Common myeloid progenitor, CD34-positive (primary cell): ENCODE results near the gene C10orf90.

ENCODE experiments used
- CTCF ChIA-PET: fragments of 350-600 bp; sonication (Branson Sonifier 250); formaldehyde crosslinking; loops from one replicate; lab custom pipeline; 2021; ENCODE audit warnings: antibody characterized with exemption; lab: Charles Lee
- POLR2A ChIA-PET: fragments of 350-600 bp; sonication (Branson Sonifier 250); formaldehyde crosslinking; loops from one replicate; lab custom pipeline; 2021; ENCODE audit warnings: antibody characterized with exemption; lab: Charles Lee
- DNase-seq, 3 donors: peaks; one replicate each; pipeline versions ENCODE4 v3.0.0 to v3.0.0-alpha.2; 2013
- H3K27ac ChIP-seq, 2 experiments: 1 replicate in 1 of 2; 2 replicates in 1 of 2; pipeline ENCODE4 v1.7.0; 2013; ENCODE audit warnings: inconsistent platforms in 2 of 2, low read length in 2 of 2, mild to moderate bottlenecking in 2 of 2, low read depth in 1 of 2, moderate library complexity in 1 of 2; ENCODE audit not compliant: severe bottlenecking in 2 of 2, insufficient read depth in 1 of 2, poor library complexity in 1 of 2
- H3K27me3 ChIP-seq, 5 experiments: replicated peaks in 2 of 5; 1 replicate in 3 of 5; 2 replicates in 2 of 5; pipeline versions ENCODE4 v1.6.1 to v1.7.0; 2013; ENCODE audit warnings: low read length in 4 of 5, mild to moderate bottlenecking in 2 of 5, moderate library complexity in 2 of 5, inconsistent platforms in 1 of 5; ENCODE audit not compliant: insufficient read depth in 5 of 5, control insufficient read depth in 4 of 5
- H3K36me3 ChIP-seq, 4 experiments: 1 replicate in 2 of 4; 2 replicates in 2 of 4; pipeline versions ENCODE4 v1.6.1 to v1.7.0; 2013; ENCODE audit warnings: low read length in 3 of 4, control low read depth in 1 of 4, mild to moderate bottlenecking in 1 of 4; ENCODE audit not compliant: control insufficient read depth in 4 of 4, insufficient read depth in 4 of 4
- H3K4me1 ChIP-seq, 4 experiments: 1 replicate in 3 of 4; 2 replicates in 1 of 4; pipeline versions ENCODE4 v1.6.1 to v1.7.1; 2013; ENCODE audit warnings: low read length in 3 of 4, mild to moderate bottlenecking in 3 of 4, control low read depth in 1 of 4, inconsistent platforms in 1 of 4, moderate library complexity in 1 of 4; ENCODE audit not compliant: control insufficient read depth in 4 of 4, insufficient read depth in 4 of 4; ENCODE audit errors: control extremely low read depth in 1 of 4
- H3K4me3 ChIP-seq, 7 experiments: 1 replicate in 4 of 7; 2 replicates in 3 of 7; pipeline versions ENCODE4 v1.5.1 to v1.7.0; 2013; ENCODE audit warnings: mild to moderate bottlenecking in 7 of 7, low read length in 6 of 7, moderate library complexity in 6 of 7, inconsistent platforms in 2 of 7, low read depth in 2 of 7, control low read depth in 1 of 7; ENCODE audit not compliant: insufficient read depth in 4 of 7, control insufficient read depth in 1 of 7; ENCODE audit errors: extremely low read depth in 1 of 7
- H3K9me3 ChIP-seq, 5 experiments: 1 replicate in 4 of 5; 2 replicates in 1 of 5; pipeline versions ENCODE4 v1.6.1 to v1.7.1; 2013; ENCODE audit warnings: low read length in 4 of 5, mild to moderate bottlenecking in 2 of 5, inconsistent platforms in 1 of 5, low read depth in 1 of 5, moderate library complexity in 1 of 5; ENCODE audit not compliant: control insufficient read depth in 4 of 5, insufficient read depth in 2 of 5; ENCODE audit errors: control extremely low read depth in 1 of 5
- WGBS: methylation state at CpG from one replicate; pipeline ENCODE4 v1.1.5; 2013; ENCODE audit not compliant: insufficient coverage; 5-methylcytosine and 5-hydroxymethylcytosine counted together

C10orf90 gene

DNA sequence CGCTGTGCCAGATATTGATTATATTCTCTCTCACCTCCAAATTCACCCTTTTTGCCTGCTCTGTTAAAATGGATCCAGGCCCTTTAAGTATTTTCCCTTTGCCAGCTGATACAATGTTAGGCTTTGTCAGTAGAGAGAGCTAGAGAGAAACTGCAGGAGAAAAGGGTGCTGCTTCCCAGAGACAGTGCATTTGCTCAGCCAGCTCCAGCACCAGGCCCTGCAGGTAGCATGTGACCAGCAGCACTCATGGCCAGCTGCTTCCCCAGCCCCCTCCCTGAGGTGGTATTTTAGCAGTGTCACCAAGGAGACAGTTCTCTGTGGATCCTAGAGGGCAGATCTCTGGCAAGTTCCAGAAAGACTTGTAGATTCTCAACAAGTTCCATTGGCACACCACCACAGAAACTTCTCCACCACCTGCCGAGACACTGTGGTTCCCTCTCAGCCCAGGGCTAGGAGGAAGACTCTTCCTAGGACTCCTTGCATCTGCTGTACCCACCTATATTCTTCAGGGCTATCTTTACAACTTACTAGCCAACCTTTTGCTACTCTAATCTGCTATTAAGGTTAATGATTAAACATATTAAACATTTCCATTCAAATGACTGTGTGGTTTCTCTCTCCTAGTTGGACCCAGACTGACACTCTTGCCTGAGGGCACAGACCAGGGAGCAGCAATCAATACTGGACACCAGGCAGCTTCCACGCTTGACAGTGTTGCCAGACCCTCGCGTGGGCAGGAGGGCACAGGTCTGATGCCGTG lies 246.6 kb downstream of the C10orf90 start:
- peaks cover 0 to 13% (median 2%) of the 10 kb centered on the region in 5 experiments for H3K27me3 ChIP-seq
- DNase-seq, result no peak
- POLR2A ChIA-PET, result no interaction called here
- H3K36me3 ChIP-seq, result no peaks in the 10 kb centered on the region
- 98% methylated on average over 4 of the region's 6 CpGs for WGBS
- CTCF ChIA-PET, result no interaction called here
- H3K27ac ChIP-seq, result no peak overlapping the region
- peaks cover 0 to 20% (median 14%) of the 10 kb centered on the region in 5 experiments for H3K9me3 ChIP-seq
- no peaks in the 10 kb centered on the region for H3K4me1 ChIP-seq
- H3K4me3 ChIP-seq, result no peak overlapping the region

DNA sequence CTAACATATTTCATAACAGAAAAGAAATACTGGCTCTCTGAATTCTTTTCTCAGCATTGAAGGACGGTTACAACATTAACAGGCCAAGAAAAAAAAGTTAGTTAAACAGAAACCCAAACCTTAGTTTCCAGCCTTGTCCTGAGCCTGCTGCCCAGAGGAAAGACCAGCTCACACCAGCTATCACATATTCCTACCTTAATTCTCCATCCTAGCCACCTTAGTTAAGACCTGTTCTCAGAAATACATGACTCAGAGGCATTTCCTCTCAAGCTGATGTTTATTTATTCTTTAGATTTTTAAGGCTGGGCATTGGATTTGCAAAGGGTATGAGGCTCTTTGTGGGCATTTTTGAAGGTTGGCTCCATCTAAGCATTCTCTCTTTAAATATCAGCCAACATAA lies 247.9 kb downstream of the C10orf90 start:
- no peaks in the 10 kb centered on the region for H3K4me1 ChIP-seq
- DNase-seq, result no peak
- H3K4me3 ChIP-seq, result no peak overlapping the region
- 100% methylated on average over 1 of the region's 1 CpG for WGBS
- H3K27me3 ChIP-seq, result peaks cover 0 to 13% (median 2%) of the 10 kb centered on the region in 5 experiments
- CTCF ChIA-PET, result no interaction called here
- POLR2A ChIA-PET, result no interaction called here
- no peak overlapping the region for H3K27ac ChIP-seq
- H3K36me3 ChIP-seq, result no peaks in the 10 kb centered on the region
- H3K9me3 ChIP-seq, result peaks cover 0 to 21% (median 14%) of the 10 kb centered on the region in 5 experiments

DNA sequence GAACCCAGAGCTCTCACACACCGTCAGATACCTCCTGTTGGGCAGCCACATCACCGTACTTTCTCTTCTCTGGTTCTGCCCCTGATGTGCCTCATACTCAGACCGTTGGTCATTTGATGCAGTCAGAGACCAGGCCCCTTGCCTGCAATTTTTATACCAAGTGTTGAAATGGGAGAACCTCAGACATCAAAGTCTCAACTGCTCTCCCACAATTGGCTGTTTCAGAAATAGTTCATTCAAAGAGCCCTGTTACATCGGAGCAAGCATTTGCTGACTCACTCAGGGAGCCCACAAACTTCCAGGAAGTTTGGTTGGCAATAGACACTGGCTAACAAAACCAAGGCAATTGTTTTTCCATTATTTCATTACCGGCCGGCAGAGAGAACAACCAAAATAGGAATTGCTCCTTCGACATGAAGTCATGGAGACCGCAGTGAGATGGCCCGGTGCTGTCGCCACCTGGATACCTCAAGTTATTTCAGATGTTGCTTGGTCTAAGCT lies 248.7 kb downstream of the C10orf90 start:
- no peak for DNase-seq
- no peak overlapping the region for H3K27ac ChIP-seq
- CTCF ChIA-PET, result no interaction called here

DNA sequence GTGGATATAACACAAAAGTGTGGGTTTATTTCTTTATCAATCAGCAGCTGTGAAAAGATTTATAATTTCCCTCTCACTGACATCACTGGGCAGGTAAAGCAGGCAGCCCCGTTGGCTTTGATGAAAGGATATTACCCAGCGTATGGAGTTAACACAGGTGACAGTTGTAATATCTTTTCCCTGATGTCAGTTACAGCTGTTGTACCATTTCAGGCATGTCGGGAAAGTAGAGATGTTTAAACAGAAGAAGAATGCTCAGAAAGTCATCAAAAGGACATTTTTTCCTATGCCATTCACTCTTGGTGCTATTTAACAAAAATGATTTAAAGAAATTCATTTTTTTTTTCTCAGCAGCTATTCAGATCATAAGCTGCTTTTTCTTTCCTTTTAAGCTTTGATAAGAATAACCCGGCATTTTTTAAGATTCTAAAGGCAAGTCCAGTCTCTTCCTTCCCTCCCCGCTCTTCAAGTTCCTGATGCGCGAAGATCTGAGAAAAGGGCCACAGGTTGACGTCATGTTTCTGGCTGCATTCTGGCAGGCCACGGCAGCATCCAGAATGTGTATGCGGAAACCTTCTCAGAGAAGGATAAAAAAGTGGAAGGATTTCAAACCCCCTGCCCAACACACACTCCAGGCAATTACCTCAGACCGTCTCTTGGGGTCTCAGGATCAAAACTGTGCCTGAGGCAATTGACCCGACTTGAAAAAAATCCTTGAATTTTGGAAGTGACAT lies 249.8 kb downstream of the C10orf90 start:
- Histone ChIP-seq H3K4me3 (no peak overlapping the region), H3K27me3 (peaks cover 0 to 9% (median 2%) of the 10 kb centered on the region in 5 experiments), H3K27ac (no peak overlapping the region), H3K9me3 (peaks cover 0 to 21% (median 14%) of the 10 kb centered on the region in 5 experiments), H3K36me3 (no peaks in the 10 kb centered on the region), H3K4me1 (no peaks in the 10 kb centered on the region)
- WGBS, result 90% methylated on average over 9 of the region's 12 CpGs
- no peak for DNase-seq
- CTCF ChIA-PET, result no interaction called here
- POLR2A ChIA-PET, result no interaction called here

More for the DNA sequence above, 248.7 kb downstream of the C10orf90 start:
- Histone ChIP-seq H3K27me3 (peaks cover 0 to 13% (median 2%) of the 10 kb centered on the region in 5 experiments), H3K9me3 (peaks cover 0 to 21% (median 14%) of the 10 kb centered on the region in 5 experiments), H3K4me1 (no peaks in the 10 kb centered on the region), H3K36me3 (no peaks in the 10 kb centered on the region), H3K4me3 (no peak overlapping the region)
- POLR2A ChIA-PET, result no interaction called here
- WGBS, result 58% methylated on average over 7 of the region's 10 CpGs

DNA sequence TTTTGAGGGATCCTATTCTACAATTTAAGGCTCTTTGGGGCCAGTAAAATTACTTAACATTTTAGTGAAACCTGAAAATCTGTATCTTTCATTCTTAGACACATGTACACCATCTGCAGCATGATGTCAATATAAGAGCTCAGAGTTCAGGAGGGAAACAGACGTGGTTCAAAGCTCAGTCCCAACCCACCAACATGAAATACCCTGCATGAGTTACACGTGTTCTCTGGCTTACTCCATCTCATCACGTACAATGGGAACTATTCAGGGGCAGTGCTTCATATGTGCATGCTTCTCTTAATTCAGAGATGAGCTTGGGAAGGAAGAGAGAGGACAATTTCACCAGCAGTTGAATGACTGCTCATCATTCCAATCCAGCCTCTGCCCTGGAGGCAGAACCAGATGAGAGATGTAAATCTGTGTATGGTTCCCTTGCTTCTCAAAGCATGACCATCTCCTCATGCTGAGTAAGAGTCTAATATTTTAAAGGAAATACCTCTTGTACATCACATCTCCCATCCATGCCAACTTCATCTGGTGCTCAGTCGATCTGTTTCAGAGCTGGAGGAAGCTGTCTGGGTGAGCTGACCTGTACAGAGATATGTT lies 253.2 kb downstream of the C10orf90 start:
- Histone ChIP-seq H3K27me3 (peaks cover 0 to 13% (median 0%) of the 10 kb centered on the region in 5 experiments), H3K9me3 (peaks cover 0 to 6% (median 5%) of the 10 kb centered on the region in 5 experiments), H3K36me3 (no peaks in the 10 kb centered on the region), H3K4me3 (no peak overlapping the region), H3K4me1 (no peaks in the 10 kb centered on the region), H3K27ac (no peak overlapping the region)
- 100% methylated on average over 2 of the region's 4 CpGs for WGBS
- DNase-seq, result no peak
- ChIA-PET CTCF (no interaction called here), POLR2A (no interaction called here)

DNA sequence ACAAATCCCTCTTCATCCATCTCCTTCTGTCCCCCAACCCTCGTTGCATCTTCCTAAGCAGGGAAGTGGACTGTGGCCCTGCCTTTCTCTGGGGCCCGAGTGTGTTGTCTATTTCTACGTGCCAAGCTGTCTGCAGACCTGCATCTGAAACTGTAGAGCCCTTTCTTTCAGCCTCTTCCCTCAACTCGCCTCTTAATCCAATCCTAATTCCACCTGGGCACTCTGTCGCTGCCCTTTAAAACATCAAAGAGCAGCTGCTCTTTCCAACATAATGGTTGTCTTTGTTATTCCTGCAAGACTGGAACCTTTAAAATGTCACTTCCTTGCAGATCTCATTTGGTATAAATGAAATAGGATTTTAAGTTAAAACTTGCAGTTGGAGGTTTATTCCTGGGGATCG lies 260.7 kb downstream of the C10orf90 start:
- no peak for DNase-seq
- Histone ChIP-seq H3K4me1 (no peaks in the 10 kb centered on the region), H3K4me3 (no peak overlapping the region), H3K27ac (no peak overlapping the region), H3K36me3 (no peaks in the 10 kb centered on the region), H3K27me3 (peaks cover 0 to 26% (median 10%) of the 10 kb centered on the region in 5 experiments), H3K9me3 (no peaks in the 10 kb centered on the region)
- 65% methylated on average over 4 of the region's 6 CpGs for WGBS
- POLR2A ChIA-PET, result no interaction called here
- CTCF ChIA-PET, result no interaction called here
